Endothelial cell of umbilical vein (primary cell): ENCODE data around the gene PPP1R2B. TPM values are rescaled to one million over a fixed set of nuclear protein-coding genes. Genes with fewer than 3 reads are reported as not detected.

ENCODE experiments used
- polyA plus RNA-seq, 4 experiments: library from polyadenylated mRNA; depleted of rRNA in 3 of 4; stranded (reverse) in 3 of 4; unstranded in 1 of 4; fragments of >200 nt; gene quantifications; 2 replicates each; pipeline versions ENCODE4 v1.2.1 to v1.2.3, GENCODE V29; 2011 to 2012; ENCODE audit warnings: missing spikeins in 1 of 4
- small RNA-seq: library from RNA; depleted of rRNA; stranded (forward); fragments of <200 nt; gene quantifications from one replicate; pipeline ENCODE3, GENCODE V24; 2012; ENCODE audit warnings: low replicate concordance, low read depth; ENCODE audit not compliant: insufficient read depth, insufficient read length
- total RNA-seq: library from RNA; stranded (reverse); gene quantifications from 2 replicates; pipeline ENCODE4 v1.2.3, GENCODE V29; 2021

Gene PPP1R2B
- total and polyA plus RNA-seq, 2 donors (not counting 3 experiments of a cell fraction or from before 2014, with no cell fraction given) = not detected

Small RNA genes within 50 kb of the gene (small RNA-seq; reads per million reads assigned to genes)
- not detected for gene RNU6-556P

Other genes starting within 250 kb of the PPP1R2B start
- not detected in 2 replicates for gene TIMD4, start 112.9 kb downstream of the PPP1R2B start, total RNA-seq
- gene TIMD4, start 112.9 kb downstream of the PPP1R2B start, polyA plus RNA-seq = not detected in 2 replicates
- not detected in 2 replicates for gene HAVCR1, start 208.8 kb downstream of the PPP1R2B start, total RNA-seq
- gene HAVCR1, start 208.8 kb downstream of the PPP1R2B start, polyA plus RNA-seq = not detected in 2 replicates